Upper lobe of left lung (tissue), 4 donors: ENCODE data around the gene MEAK7.

Source experiments
- CTCF ChIP-seq, 6 experiments: fragments of 450-650 bp in 4 of 6; fragments of 200-600 bp in 2 of 6; sonication (generic) in 2 of 6; IDR thresholded peaks; one replicate each; pipeline ENCODE4 v1.5.1; 2016 to 2019; ENCODE audit warnings: antibody characterized with exemption in 6 of 6
- POLR2A ChIP-seq, 4 donors: fragments of 450-650 bp; IDR thresholded peaks; one replicate each; pipeline ENCODE4 v1.5.1; 2016 to 2017; ENCODE audit warnings: antibody characterized with exemption in 4 of 4, mild to moderate bottlenecking in 2 of 4

DNA sequence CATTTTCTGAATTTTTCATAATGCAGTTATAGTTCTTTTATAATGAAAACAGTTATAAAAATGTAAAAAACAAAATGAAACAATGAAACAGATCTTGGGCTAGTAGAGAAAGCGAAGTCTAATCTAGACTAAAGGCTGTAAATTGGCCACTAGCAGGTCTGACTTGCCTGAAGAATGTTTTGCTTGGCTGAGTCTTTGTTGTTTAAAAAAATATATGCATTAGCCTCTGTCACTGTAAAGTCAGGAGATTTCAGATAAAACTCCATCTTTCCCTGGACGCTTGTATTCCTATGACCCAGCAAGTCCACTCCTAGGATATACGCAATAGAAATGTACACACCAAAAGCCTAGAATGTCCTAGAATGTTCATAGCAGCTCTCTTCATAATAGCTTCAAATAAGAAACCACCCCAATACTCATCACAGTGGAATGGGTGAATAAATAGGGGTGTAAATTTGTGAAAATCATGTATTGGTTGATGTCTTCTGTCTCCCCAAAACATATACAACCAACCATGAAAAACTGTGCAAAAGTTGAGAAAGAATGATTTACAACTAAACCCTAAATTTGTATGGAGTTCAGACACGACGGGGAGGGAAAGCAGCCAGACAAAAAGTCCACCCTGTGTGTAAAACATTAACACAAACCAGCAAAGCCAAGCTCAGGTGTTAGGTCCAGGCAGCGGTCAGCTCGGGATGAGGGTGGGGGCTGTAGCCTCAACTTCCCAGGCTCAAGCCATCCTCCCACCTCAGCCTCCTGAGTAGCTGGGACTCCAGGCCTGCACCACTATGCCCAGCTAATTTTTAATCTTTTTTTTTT is 37.7 kb upstream of the MEAK7 start:
- TF ChIP-seq POLR2A (IDR thresholded peaks at IDR 0.05), result no peak
- TF ChIP-seq CTCF (IDR thresholded peaks at IDR 0.05), result no peak
